HG02973 (cell line): Measurements from ENCODE around the gene TRMO.
A peak's percentile ranks its signal among the peaks of the same experiment; 100 is the strongest.

ENCODE experiments used
- ATAC-seq: cut with Tn5 transposase; IDR thresholded peaks from one replicate; pipeline ENCODE4 v1.9.1; 2021; ENCODE audit warnings: moderate library complexity; ENCODE audit not compliant: unreplicated experiment

TRMO gene

DNA sequence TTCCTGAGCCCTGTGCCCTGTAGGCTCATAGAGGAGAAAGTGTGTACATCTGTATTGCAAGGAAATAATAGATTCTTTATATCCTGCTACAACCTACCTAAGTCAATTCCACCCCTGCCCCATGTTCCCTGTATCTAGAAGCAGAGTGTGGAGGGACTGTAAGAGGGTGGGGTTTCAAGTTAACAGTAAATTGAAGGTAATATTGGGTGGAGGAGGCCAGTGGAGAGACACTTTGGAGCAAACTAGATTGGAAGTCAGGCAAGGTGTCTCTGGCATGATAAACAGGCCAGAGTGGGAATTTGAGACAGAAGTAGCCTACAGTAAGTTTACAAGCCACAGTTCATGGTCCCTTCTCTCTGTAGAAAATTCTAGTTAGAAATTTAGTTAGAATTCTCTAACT is 17.9 kb upstream of the TRMO start:
- ATAC-seq, result no peak

DNA sequence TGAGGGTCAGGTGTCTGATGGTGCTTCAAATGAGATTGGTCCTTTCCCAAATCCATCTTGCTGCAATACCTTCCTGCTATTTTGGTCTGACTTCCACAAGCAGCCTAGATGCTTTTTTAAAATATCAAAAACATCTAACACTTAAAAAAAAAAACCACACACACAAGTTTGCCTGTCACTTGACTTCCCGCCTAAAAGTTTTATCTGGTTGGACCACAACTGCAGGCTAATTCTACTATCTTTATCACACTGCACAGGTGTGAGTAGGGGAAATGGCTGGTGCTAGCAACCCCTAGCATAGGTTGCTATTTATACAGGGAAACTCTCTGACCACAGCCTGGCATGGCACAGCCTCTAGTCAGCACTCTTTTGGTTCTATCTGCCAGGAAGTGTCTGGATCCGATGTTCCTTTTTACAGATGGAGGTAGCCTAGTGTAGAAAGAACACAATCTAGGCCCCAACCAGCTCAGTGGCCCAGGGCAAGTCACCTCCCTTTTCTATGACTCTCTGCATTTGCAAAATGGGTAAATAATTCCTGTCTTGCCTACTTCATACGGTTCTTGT is 15.9 kb upstream of the TRMO start, which contains the start of gene HEMGN:
TSS of gene HEMGN (minus strand) at position 92 of the 564 bp plus-strand sequence. CDS start at position 56, 36 bp downstream.
- peak; percentile 60 for ATAC-seq

DNA sequence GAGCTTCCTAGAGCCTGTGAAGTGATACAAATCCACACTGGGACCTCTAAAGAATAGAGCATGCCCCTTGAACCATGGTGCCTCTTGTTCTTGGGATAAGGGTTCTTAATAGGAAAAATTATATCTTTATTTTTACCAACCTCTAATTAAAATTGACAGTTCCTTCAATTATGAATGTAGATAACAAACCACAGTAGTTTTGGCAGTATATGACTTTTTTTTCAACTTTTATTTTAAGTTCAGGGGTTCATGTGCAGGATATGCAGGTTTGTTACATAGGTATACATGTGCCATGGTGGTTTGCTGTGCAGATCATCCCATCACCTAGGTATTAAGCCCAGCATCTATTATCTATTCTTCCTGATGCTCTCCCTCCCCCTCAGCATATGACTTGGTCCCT is 14.7 kb upstream of the TRMO start:
- no peak for ATAC-seq

DNA sequence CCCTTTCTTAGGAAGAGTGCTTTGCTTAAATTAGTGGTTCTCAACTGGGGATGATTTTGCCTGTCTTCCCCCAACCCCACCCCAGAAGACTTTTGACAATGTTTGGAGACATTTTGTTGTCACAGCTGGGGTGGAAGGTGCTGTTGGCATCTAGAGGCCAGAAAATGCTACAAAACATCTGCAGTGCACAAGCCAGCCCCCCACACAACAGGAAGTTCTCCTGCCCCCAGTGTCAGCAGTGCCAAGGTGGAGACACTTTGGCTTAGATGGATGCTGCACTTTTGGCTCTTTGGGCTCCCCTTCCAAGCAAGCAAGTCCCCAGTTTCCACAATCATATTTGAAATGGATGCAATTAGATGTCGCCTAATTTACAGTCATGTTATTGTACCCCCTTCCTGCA is 13.0 kb upstream of the TRMO start:
- no peak for ATAC-seq

DNA sequence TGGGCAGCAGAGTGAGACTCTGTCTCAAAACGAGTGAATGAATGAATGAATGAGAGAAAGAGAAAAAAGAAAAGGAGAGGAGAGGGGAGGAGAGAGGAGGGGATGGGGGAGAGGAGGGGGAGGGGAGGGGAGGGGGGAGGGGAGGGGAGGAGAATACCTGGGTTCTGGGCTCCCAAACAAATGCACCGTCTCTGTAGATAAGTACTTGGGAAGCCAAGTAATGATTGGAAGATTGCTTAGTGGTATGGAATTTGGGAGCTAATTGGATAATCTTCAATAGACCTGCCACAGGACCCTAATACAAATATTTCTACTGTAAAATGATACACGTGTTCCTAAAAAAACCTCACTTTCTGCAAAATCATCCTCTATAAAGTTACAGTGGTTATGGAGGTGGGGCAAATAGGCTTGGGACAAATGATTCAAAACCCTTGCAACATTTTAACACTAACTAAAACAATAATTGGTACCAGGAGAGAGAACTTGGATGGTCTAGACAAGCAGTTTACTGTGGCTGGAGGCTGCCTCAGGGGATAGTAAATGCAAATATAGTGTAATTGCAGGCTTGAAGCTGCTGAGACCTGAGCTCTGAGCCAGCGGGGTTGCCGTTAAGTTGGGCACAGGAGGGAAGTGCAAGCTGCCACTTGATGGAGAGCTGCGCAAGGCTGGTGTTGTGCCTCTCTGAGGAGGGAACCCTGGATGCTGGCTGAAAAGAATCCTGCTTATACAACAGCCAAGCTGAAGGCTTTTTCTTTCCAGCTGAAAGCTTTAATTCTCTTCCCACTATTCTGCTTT is 12.2 kb upstream of the TRMO start:
- no peak for ATAC-seq

DNA sequence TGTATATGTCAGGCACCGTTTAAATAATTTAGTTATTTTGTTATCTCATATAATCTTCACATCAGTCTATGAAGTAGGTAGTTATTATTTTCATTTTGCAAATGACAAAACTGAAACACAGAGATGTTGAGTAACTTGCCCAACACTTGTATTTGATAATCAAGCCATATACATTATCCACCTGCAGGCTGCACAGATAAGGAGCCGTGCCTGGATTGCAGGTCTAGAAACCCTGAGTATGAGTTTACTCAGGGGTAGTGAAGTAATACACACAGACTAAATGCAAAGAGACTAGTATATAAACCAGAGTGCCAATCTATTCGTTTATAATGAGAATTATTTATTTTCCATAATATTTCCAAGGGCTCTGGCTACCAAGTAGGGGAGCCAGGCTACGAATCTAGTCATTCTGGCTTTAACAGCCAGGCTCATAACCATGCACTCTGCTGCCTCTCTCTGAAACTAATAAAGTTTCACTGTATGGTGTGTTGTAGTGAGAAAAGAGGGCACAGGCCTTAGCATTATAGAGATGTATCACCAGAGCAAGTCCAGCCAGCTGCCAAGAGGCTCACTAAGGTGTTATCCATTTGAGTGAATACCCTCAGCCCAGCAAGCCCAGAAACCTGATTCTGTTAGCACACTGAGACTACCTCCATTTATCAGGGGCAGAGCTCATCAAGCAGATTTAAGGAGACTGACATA is 11.1 kb upstream of the TRMO start:
- ATAC-seq, result no peak

DNA sequence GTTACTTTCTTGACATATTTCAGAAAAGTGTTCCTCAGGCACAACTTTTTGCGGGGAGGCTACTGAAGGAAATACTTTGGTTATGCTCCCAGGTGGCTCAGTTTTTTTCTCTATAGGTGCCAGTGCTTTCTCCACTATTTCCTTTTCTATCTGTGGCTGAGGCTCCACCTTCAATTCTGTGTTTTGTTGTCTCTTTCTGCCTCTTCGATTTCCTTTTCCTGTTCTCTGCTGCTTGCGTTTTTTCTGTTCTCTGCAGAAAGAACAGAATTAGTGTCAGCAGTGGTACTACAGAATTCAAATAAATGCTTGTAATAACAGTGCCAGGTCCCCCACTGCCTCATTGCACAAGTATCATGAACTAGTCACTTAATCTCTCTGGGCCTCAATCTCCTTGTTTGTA is 8.7 kb upstream of the TRMO start:
- ATAC-seq, result no peak

DNA sequence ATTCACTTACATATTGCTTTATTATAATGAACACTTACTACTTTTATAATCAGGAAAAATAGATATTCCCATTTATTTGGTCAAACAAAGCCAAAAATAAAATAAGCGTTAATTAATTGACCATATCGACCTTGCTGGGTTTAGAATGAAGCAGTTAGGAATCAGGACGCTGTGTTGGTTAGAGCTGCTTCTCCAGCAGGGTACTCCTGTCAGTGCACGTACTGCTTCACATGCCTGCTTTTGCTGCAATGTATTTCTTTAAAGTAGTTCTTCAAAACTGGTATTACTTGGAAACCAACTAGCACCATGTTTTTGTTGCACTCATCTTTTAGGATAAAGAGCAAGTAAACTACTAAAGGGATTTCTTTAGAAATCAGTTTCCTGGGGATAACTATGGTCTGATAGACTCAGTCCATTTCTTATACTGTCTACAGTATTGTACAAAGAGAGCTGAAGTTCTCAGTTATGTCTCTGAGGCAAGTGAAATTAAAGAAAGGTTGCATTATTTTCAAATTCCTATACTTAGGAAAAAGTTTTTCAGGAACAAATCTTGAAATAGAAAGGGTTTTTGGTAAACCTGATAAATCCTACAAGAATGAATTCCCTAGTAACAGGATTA is 6.8 kb upstream of the TRMO start:
- ATAC-seq, result no peak

DNA sequence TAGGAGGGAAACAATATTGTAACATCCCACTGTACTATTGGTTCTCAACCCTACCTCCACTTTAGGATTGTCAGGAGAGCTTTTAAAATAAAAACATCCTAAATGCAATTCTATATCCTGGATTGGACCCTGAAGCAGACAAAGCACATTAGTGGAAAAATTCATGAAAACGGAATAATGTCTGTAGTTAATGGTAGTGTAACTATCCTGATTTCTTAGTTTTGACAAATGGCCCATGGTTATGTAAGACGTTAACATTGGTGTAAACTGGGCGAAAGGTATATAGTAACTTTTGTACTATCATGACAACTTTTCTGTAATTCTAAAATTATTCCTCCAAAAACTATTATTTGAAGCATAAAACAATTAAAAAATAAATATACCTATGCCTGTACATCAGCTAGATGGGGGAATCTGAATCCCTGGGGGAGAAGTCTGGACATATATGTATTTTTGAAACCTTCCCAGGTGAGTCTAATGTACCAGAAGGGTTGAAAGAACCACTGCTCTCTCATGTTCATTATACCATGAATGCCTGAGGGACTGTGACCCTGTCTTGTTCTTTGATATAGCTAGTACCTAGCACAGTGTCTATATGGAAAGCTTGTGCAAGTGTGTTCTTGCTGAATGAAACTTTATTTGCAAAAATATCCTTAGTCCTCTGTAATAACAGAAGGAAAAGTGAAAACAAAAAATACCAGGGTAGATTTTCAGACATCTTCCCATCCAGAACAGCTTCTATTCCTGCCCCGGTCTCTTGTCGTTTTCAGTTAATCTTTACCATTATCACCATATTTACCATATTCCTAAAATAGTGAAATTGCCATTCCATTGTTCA is 3.4 kb upstream of the TRMO start:
- ATAC-seq, result no peak

DNA sequence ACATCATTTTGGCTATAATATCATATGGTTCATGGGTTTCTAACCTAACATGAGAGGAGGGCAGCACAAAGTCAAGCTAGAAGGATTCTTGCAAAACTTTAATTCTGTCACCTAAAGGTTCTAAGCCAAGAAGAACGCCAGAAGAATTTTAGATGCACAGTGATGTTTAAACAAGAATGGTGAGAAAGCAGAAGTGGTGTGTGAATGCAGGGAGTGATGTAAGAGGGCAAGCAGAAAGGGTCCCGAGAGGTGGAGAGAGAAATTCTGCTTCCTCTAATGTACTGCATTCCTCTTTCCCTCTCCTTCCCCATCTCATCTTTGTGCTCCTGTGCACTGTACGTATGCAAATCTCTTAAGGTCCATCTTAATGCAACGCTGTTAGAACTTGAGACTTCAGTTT is 2.1 kb upstream of the TRMO start:
- ATAC-seq, result no peak

DNA sequence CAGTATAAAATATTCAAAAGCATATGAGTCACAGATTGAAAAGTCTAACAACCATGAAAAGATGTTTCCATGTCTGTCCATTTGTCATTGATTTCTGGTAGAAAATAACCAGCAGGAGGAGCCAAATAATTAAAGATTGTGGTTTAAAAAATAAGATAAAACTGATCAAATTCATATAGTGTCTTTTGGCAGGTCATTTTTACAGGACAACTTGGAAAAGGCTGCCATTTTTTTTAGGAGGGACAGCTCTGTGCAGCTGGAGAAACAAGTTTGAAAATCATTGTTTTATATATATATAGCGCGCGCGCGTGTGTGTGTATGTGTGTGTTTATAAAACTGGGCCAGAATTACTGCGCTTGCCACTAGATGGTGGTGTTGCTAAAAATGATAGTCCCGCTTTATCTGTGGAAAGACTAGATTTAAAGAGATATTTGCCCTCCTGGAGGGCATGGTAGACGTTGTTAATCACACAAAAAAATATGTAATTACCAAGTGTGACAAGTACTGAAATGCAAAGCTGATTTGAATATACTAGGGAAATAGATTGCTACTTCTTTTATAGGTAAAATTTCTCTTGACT is 1.3 kb upstream of the TRMO start:
- peak; percentile 28 for ATAC-seq

DNA sequence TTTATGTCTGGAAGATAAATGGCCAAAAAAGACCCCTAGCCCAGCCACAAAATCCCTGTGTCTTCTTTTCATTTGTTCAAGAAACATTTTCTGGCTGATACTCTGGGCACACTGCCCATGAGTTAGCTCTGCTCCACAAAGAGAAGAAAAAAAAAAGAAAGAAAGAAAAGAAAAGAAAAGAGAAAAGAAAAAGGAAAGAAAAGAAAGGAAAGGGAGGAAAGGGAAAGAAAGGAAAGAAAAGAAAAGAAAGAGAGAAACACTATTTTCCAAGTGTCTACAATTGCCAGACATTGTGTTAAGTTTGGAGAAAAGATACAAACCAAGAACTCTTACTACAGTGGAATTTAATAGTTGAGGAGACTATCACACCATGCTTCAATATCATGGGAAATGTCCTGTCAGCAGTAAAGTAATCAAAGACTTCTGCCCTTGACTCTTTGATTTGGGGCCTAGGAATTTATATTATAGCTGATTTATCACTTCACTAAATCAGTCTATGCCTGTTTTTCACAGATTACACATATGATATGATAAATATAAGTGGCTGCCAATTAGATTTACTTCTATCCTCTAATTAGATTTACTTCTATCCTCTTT is 3.0 kb downstream of the TRMO start:
- ATAC-seq, result no peak

DNA sequence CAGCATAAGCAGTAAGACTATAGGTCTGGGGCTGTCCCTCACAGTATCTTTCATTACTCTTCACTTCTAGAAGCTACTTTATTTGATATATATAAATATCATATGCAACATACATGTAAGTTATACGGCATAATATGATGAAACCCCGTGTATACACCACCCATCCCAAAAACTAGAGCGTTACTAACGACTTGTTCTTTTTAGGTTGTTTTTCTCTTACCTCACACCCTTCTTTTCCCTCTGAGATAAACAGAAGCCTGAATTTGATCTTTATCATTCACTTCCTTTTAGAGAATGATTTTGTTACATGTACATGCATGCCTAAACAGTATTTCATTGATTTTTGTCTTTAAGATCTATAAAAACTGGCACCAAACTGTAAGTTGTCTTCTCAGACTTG is 3.7 kb downstream of the TRMO start:
- no peak for ATAC-seq

DNA sequence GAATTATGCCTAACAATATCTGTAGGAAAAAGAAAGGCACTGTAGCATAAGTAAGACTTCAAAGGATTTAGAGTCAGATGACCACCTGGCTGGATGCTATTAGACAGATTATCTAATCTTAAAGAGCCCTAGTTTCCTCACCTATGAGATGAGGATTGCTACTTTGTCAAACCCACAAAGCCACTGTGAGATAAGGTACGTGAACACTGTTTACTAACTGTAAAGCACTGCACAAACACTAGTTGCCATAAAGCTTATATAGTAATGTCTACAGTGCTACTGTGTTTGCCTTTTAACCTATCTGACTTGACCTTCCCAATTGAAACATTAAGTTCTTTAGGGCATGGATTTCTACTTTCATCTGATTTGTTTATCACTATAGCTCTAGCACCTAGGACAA is 10.3 kb downstream of the TRMO start:
- no peak for ATAC-seq

DNA sequence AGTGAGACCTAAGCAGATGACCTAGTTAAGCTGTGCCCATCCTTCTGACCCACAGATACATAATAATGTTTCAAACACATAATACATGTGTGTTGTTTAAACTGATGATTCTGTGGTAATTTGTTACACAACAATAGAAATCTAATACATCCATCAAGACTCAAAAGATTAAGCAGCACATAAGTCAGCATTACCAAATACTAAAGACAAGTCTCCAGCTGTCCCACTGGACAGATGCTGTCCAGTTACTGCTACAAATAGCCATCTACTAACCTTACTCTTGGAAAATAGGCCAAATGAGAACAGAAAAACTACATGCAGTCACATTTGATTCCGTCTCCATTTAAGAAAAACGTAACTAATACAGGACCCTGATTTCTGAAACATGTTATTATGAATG is 10.8 kb downstream of the TRMO start:
- ATAC-seq, result no peak

DNA sequence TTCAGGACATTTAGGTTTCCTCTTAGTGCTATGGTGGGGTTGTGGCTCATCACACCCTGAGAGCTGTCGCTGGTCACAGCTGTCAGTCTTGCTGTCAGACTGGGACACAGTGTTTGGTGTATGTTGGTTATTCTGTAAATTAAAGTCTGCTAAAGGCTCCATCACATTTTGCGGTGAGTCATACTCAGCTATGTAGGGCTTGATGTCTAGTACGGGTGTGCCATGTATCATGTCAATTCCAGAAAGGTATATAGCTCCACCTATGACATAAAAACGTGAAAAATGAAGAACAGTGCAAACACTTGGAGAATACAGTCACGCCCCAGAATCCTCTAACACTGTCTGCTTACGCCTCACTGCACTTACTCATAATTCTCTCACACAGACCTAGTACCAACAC is 11.9 kb downstream of the TRMO start:
- ATAC-seq, result no peak

DNA sequence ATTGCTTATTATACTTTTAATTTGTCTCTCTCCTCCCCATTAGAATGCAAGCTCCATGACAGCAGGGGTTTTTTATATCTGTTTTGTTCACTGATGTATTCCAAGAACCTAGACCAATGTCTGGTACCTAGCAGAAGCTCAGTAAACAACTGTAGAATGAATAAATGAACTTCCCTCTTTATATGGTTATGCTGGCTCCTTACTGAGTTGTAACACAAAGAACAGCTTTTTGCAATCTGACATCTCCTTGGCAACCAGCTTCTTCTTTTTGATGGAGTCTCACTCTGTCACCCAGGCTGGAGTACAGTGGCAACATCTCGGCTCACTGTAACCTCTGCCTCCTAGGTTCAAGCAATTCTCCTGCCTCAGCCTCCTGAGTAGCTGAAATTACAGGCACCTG is 13.6 kb downstream of the TRMO start:
- no peak for ATAC-seq

DNA sequence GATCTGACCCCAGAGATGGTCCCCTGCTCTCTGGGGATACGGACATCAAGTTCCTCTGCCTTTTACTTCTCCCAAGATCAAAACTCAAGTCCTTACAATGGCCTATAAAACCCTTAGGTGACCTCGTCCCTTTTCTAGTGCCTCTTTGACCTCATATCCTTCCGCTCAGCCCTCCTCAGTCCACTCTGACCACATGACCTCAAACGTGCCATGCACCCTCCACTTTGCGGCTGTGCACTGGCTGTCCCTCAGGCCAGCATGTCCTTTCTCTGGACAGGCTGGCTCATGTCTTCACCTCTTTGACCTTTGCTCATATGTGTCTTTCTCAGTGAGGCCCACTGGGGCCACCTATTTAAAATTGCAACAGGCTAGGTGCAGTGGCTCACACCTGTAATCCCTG is 14.7 kb downstream of the TRMO start:
- no peak for ATAC-seq

DNA sequence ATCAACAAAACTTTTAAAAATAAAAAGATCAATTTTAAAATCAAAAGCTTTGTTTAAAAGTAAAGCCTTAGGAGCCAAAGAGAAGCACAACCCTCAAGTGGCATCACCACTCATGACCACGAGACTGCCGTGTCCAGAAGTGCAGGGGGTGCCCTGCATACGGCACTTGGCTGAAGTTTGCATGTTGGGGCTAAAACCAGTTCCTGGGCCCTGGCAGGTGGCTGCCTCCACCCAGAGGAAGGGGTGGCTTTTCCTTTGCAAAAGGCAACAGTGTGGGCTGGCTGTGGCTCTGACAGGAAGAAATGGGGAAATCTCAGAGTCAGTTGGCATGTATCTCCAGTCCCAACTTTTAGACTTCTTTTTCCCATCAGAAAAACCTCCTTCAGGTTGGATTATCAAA is 15.3 kb downstream of the TRMO start:
- ATAC-seq, result no peak

DNA sequence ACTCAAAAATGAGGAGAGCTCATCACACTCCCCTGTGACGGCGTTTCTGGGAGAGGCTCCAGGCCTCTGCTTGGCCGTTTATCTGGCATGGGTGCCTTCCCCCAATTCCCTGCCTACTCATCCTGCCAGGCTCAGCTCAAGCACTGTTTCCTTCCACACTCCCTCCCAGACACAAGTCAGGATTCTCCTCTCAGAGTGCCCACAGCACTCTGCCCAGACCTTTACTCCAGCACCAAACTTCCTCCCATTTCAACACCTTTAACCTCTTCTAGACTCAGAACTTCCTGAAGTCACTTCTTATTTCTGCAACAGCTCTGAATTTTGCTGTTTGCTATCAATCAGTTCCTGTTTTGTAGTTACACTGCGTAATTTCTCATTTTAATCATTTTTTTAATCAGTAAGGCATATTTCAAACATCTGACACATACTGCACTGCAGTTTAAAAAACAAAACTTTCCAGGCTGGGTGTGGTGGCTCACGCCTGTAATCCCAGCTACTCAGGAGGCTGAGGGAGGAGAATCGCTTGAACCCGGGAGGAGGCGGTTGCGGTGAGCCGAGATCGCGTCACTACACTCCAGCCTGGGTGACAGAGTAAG is 16.0 kb downstream of the TRMO start:
- no peak for ATAC-seq
